SK-N-SH (cell line): ENCODE measurements around the gene MBNL2. TPM values are rescaled to one million over a fixed set of nuclear protein-coding genes. Genes with fewer than 3 reads are reported as not detected.
A peak's percentile ranks its signal among the peaks of the same experiment; 100 is the strongest.

ENCODE experiments used
- CTCF ChIA-PET: fragments of 300-600, 350-600 bp; formaldehyde crosslinking; extraction: SDS; loops from one replicate; lab custom pipeline; 2021; lab: Yijun Ruan, JAX
- POLR2A ChIA-PET: fragments of 350-600 bp; sonication (Branson Sonifier 250); formaldehyde crosslinking; extraction: SDS; loops from one replicate; lab custom pipeline; 2020; ENCODE audit warnings: antibody characterized with exemption, inconsistent platforms; lab: Yijun Ruan, JAX
- DNase-seq: peaks from one replicate; pipeline ENCODE4 v3.0.0; 2012
- H2AFZ ChIP-seq: fragments of 200-600 bp; sonication (generic); 2 replicates; pipeline ENCODE4 v1.8.1; 2016; ENCODE audit warnings: antibody characterized with exemption, mild to moderate bottlenecking, low read depth
- H3F3A ChIP-seq: fragments of 200-600 bp; sonication (generic); replicated peaks from 2 replicates; pipeline ENCODE3; 2016; ENCODE audit warnings: antibody characterized with exemption, mild to moderate bottlenecking; ENCODE audit not compliant: insufficient read depth
- H3K27ac ChIP-seq, 2 experiments: fragments of 200-500 bp in 1 of 2; fragments of 200-600 bp in 1 of 2; sonication (Bioruptor generic) in 1 of 2; sonication (generic), shearing (Covaris generic) in 1 of 2; 2 replicates each; pipeline versions ENCODE4 v1.5.1 to v1.6.1; 2014 to 2016; ENCODE audit warnings: low read depth in 2 of 2, inconsistent platforms in 1 of 2, low read length in 1 of 2, mild to moderate bottlenecking in 1 of 2, mixed read lengths in 1 of 2
- H3K27me3 ChIP-seq: fragments of 200-600 bp; sonication (generic), shearing (Covaris generic); 2 replicates; pipeline ENCODE4 v1.6.1; 2016; ENCODE audit warnings: mixed run types; ENCODE audit not compliant: insufficient read depth
- H3K36me3 ChIP-seq, 2 experiments: fragments of 200-500 bp in 1 of 2; fragments of 200-600 bp in 1 of 2; sonication (Bioruptor generic) in 1 of 2; sonication (generic) in 1 of 2; replicated peaks in 1 of 2; 2 replicates each; pipeline versions ENCODE3 to v1.5.1; 2014 to 2016; ENCODE audit warnings: low read length in 1 of 2, mild to moderate bottlenecking in 1 of 2; ENCODE audit not compliant: insufficient read depth in 2 of 2, control insufficient read depth in 1 of 2
- H3K4me1 ChIP-seq, 2 experiments: fragments of 200-500 bp in 1 of 2; fragments of 200-600 bp in 1 of 2; sonication (Bioruptor generic) in 1 of 2; sonication (generic), shearing (Covaris generic) in 1 of 2; 2 replicates each; pipeline versions ENCODE4 v1.5.1 to v1.6.1; 2014 to 2016; ENCODE audit warnings: low read depth in 1 of 2, low read length in 1 of 2, mixed run types in 1 of 2; ENCODE audit not compliant: insufficient read depth in 2 of 2, control insufficient read depth in 1 of 2
- H3K4me2 ChIP-seq: fragments of 200-600 bp; sonication (generic), shearing (Covaris generic); 2 replicates; pipeline ENCODE4 v1.6.1; 2017; ENCODE audit warnings: mixed run types
- H3K4me3 ChIP-seq, 2 experiments: fragments of 200-500 bp in 1 of 2; fragments of 200-600 bp in 1 of 2; sonication (Bioruptor generic) in 1 of 2; sonication (generic), shearing (Covaris generic) in 1 of 2; 2 replicates each; pipeline versions ENCODE4 v1.5.1 to v1.8.1; 2014 to 2016; ENCODE audit warnings: low read depth in 2 of 2, inconsistent platforms in 1 of 2, low read length in 1 of 2, mild to moderate bottlenecking in 1 of 2, mixed read lengths in 1 of 2, moderate library complexity in 1 of 2
- H3K79me2 ChIP-seq: fragments of 200-600 bp; sonication (generic); 2 replicates; pipeline ENCODE4 v1.8.1; 2017; ENCODE audit warnings: mild to moderate bottlenecking; ENCODE audit not compliant: insufficient read depth
- H3K9ac ChIP-seq: fragments of 200-600 bp; sonication (generic); 2 replicates; pipeline ENCODE4 v1.6.1; 2017; ENCODE audit warnings: mixed run types
- H3K9me2 ChIP-seq: fragments of 200-600 bp; sonication (generic); 2 replicates; pipeline ENCODE4 v1.6.1; 2017; ENCODE audit warnings: mixed run types
- H3K9me3 ChIP-seq: fragments of 200-600 bp; sonication (generic); 2 replicates; pipeline ENCODE4 v1.6.1; 2017; ENCODE audit warnings: mixed run types, mild to moderate bottlenecking, moderate library complexity
- H4K20me1 ChIP-seq: fragments of 200-600 bp; sonication (generic); 2 replicates; pipeline ENCODE4 v1.6.1; 2017; ENCODE audit warnings: mild to moderate bottlenecking, mixed run types; ENCODE audit not compliant: insufficient read depth
- ELF1 ChIP-seq: IDR thresholded peaks from 2 replicates; pipeline ENCODE4 v1.4.0; 2012
- EZH2phosphoT487 ChIP-seq: fragments of 200-600 bp; sonication (generic); IDR thresholded peaks from 2 replicates; pipeline ENCODE4 v1.6.1; 2017; ENCODE audit warnings: low read depth, mixed run types, mild to moderate bottlenecking, antibody characterized with exemption, moderate library complexity, borderline replicate concordance
- FOSL2 ChIP-seq: IDR thresholded peaks from 2 replicates; pipeline ENCODE4 v1.4.0; 2012; ENCODE audit warnings: low read depth, mild to moderate bottlenecking, moderate library complexity, borderline replicate concordance
- GATA2 ChIP-seq: sonication (generic); formaldehyde crosslinking; IDR thresholded peaks from 2 replicates; pipeline ENCODE4 v1.5.0; 2020; ENCODE audit warnings: mild to moderate bottlenecking, missing genetic modification reagents
- JUND ChIP-seq: IDR thresholded peaks from 2 replicates; pipeline ENCODE4 v1.4.0; 2012
- NRF1 ChIP-seq: IDR thresholded peaks from 2 replicates; pipeline ENCODE4 v1.6.1; 2012; ENCODE audit warnings: low read depth, mild to moderate bottlenecking, low read length
- PBX3 ChIP-seq: IDR thresholded peaks from 2 replicates; pipeline ENCODE4; 2012
- REST ChIP-seq: IDR thresholded peaks from 2 replicates; pipeline ENCODE4 v1.6.1; 2012; ENCODE audit warnings: mild to moderate bottlenecking, low read depth, low read length, moderate library complexity
- TCF12 ChIP-seq: IDR thresholded peaks from 2 replicates; pipeline ENCODE4 v1.4.0; 2012
- USF2 ChIP-seq: fragments of 150-350 bp; IDR thresholded peaks from 2 replicates; pipeline ENCODE4 v1.6.1; 2017; ENCODE audit warnings: antibody characterized with exemption, low read length, low read depth, borderline replicate concordance
- YY1 ChIP-seq: IDR thresholded peaks from 2 replicates; pipeline ENCODE4 v1.4.0; 2012; ENCODE audit warnings: low read depth, mild to moderate bottlenecking
- WGBS: methylation state at CpG from one replicate; pipeline ENCODE4 v1.1.6; 2017; ENCODE audit warnings: low lambda C conversion rate; 5-methylcytosine and 5-hydroxymethylcytosine counted together
- polyA plus RNA-seq, 3 experiments: library from polyadenylated mRNA; depleted of rRNA; stranded (reverse); fragments of >200 nt; gene quantifications; 2 replicates each; pipeline ENCODE4 v1.2.3, GENCODE V29; 2012

Gene MBNL2
- polyA plus RNA-seq, 1 of the 3 experiments (the other 2 are of a cell fraction), result 24.5 TPM

- peaks cover 8% of the 10 kb centered on the region; the same call in 1 of the 2 replicates for H4K20me1 ChIP-seq
- peak overlapping the region; percentile 35 for H3K4me2 ChIP-seq
- no peaks in the 10 kb centered on the region for H3K9me3 ChIP-seq
- POLR2A ChIA-PET, result no interaction called here
- 30% methylated on average over 8 of the region's 8 CpGs for WGBS
- 0 out of 4 replicates have a peak overlapping the region, but pooled peaks of 1 of the 2 experiments have one; percentile 2 for H3K4me3 ChIP-seq
- H3K36me3 ChIP-seq, result peaks cover 25 to 46% of the 10 kb centered on the region in 2 experiments
- peak overlapping the region; percentile 33 for H3K9ac ChIP-seq
- CTCF ChIA-PET, result interaction anchor here (0.6 kb wide), 1 partner anchor 1658 kb away, joined by 3 read pairs; no protein-coding TSS in a partner anchor
- peak overlapping the region; percentile 66 to 79 for H3K27ac ChIP-seq
- no peak overlapping the region for H2AFZ ChIP-seq
- TF ChIP-seq JUND (no peak), ELF1 (no peak), FOSL2 (no peak), TCF12 (peak; percentile 23; the same call in 1 of the 2 replicates), EZH2phosphoT487 (no peak), PBX3 (no peak), REST (no peak), NRF1 (no peak), USF2 (no peak), GATA2 (CRISPR knock-in tag) (0 out of 2 replicates have a peak, but pooled peaks have one; percentile 8), YY1 (no peak)
- H3K9me2 ChIP-seq, result no peaks in the 10 kb centered on the region
- H3K27me3 ChIP-seq, result no peaks in the 10 kb centered on the region
- peaks cover 16 to 32% of the 10 kb centered on the region in 2 experiments for H3K4me1 ChIP-seq
- H3K79me2 ChIP-seq, result peaks cover 100% of the 10 kb centered on the region
- DNase-seq, result no peak
- H3F3A ChIP-seq, result peaks cover 44% of the 10 kb centered on the region
Measured at GRCh38 chr13:97243915-97244781, 22.0 kb downstream of the MBNL2 start.
